Lower lobe of right lung (tissue), 2 donors: ENCODE data around the gene PRSS33. TPM values are rescaled to one million over a fixed set of nuclear protein-coding genes. Genes with fewer than 3 reads are reported as not detected.

Experiments
- ATAC-seq, 2 donors: fragments of 200-7000 bp; cut with Tn5 transposase; one replicate each; pipeline ENCODE4 v1.9.1; 2020 to 2022; ENCODE audit warnings: mild to moderate bottlenecking in 2 of 2, moderate library complexity in 2 of 2
- DNase-seq: peaks from one replicate; pipeline ENCODE4 v3.0.0-alpha.2; 2020
- H3K27ac ChIP-seq: fragments of 200-600 bp; one replicate; pipeline ENCODE4 v1.8.0; 2022
- H3K27me3 ChIP-seq: fragments of 200-600 bp; one replicate; pipeline ENCODE4 v1.8.0; 2022; ENCODE audit warnings: low read depth
- H3K36me3 ChIP-seq: fragments of 200-600 bp; one replicate; pipeline ENCODE4 v1.8.0; 2022; ENCODE audit warnings: mild to moderate bottlenecking
- H3K4me1 ChIP-seq: fragments of 200-600 bp; one replicate; pipeline ENCODE4 v1.8.0; 2022
- H3K4me3 ChIP-seq: fragments of 200-600 bp; one replicate; pipeline ENCODE4 v1.8.0; 2022; ENCODE audit warnings: mild to moderate bottlenecking
- H3K9me3 ChIP-seq: fragments of 200-600 bp; one replicate; pipeline ENCODE4 v1.8.0; 2022
- intact Hi-C: fragments of 100-400 bp; cut with DNase I; formaldehyde crosslinking; loops from one replicate; pipeline ENCODE4 v1.11.0; 2022
- total RNA-seq: library from RNA; stranded (reverse); fragmentation: NEBNext Ultra II Directional; extraction: Animal tissue kit (Norgen Biotek cat#: 25700); gene quantifications from one replicate; pipeline ENCODE4 v1.2.1, GENCODE V29; 2021
- TF ChIP-seq, protein P1 (sequence below): fragments of 200-600 bp; IDR thresholded peaks from one replicate; pipeline ENCODE4 v1.8.0; 2022; ENCODE audit warnings: antibody characterized with exemption, mild to moderate bottlenecking
- donor health status: DM: no; HTN: yes; CAD: no; lungs with severe emphysema.

Gene PRSS33
- total RNA-seq, 1 donor from 2014 or later: not detected

GRCh38 chr16:2757344-2757743, 30.0 kb downstream of the PRSS33 start:
- intact Hi-C loops: no loop called here
- TF ChIP-seq, protein P1, sequence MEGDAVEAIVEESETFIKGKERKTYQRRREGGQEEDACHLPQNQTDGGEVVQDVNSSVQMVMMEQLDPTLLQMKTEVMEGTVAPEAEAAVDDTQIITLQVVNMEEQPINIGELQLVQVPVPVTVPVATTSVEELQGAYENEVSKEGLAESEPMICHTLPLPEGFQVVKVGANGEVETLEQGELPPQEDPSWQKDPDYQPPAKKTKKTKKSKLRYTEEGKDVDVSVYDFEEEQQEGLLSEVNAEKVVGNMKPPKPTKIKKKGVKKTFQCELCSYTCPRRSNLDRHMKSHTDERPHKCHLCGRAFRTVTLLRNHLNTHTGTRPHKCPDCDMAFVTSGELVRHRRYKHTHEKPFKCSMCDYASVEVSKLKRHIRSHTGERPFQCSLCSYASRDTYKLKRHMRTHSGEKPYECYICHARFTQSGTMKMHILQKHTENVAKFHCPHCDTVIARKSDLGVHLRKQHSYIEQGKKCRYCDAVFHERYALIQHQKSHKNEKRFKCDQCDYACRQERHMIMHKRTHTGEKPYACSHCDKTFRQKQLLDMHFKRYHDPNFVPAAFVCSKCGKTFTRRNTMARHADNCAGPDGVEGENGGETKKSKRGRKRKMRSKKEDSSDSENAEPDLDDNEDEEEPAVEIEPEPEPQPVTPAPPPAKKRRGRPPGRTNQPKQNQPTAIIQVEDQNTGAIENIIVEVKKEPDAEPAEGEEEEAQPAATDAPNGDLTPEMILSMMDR: no peak
- Histone ChIP-seq H3K4me1 (peaks cover 31% of the 10 kb centered on the region), H3K27me3 (no peaks in the 10 kb centered on the region), H3K27ac (no peak overlapping the region), H3K36me3 (peaks cover 61% of the 10 kb centered on the region), H3K9me3 (no peaks in the 10 kb centered on the region), H3K4me3 (no peak overlapping the region)
- ATAC-seq (no peak), DNase-seq (peak; percentile 17)

- Histone ChIP-seq H3K36me3 (peaks cover 52% of the 10 kb centered on the region), H3K9me3 (no peaks in the 10 kb centered on the region), H3K4me1 (peaks cover 36% of the 10 kb centered on the region), H3K4me3 (no peak overlapping the region), H3K27ac (no peak overlapping the region), H3K27me3 (no peaks in the 10 kb centered on the region)
- DNase-seq (peak; percentile 35), ATAC-seq (no peak)
- TF ChIP-seq, protein P1: no peak
- intact Hi-C loops: no loop called here
These were observed 30.9 kb downstream of the PRSS33 start for GRCh38 chr16:2756288-2757015.

GRCh38 chr16:2755158-2755557, 32.2 kb downstream of the PRSS33 start:
- no peak overlapping the region for H3K27ac ChIP-seq

GRCh38 chr16:2753733-2754020, 33.7 kb downstream of the PRSS33 start:
- Histone ChIP-seq H3K4me1 (peaks cover 38% of the 10 kb centered on the region), H3K4me3 (peak overlapping the region; percentile 92), H3K27me3 (no peaks in the 10 kb centered on the region), H3K9me3 (no peaks in the 10 kb centered on the region), H3K27ac (peak overlapping the region; percentile 99), H3K36me3 (peaks cover 24% of the 10 kb centered on the region)
- ATAC-seq: no peak
- intact Hi-C loops: no loop called here
- TF ChIP-seq, protein P1: no peak
- peak; percentile 27 for DNase-seq

More at GRCh38 chr16:2755158-2755557, 32.2 kb downstream of the PRSS33 start:
- no peaks in the 10 kb centered on the region for H3K9me3 ChIP-seq
- peak overlapping the region; percentile 92 for H3K4me3 ChIP-seq
- ATAC-seq: no peak
- H3K36me3 ChIP-seq: peaks cover 39% of the 10 kb centered on the region
- no peaks in the 10 kb centered on the region for H3K27me3 ChIP-seq
- H3K4me1 ChIP-seq: peaks cover 38% of the 10 kb centered on the region
- no peak for DNase-seq
- intact Hi-C loops: no loop called here
- TF ChIP-seq, protein P1: no peak

GRCh38 chr16:2752850-2753732, 34.3 kb downstream of the PRSS33 start:
- DNase-seq (peak; percentile 88), ATAC-seq (peak; percentile 87 to 90)
- peak overlapping the region; percentile 92 for H3K4me3 ChIP-seq
- peaks cover 38% of the 10 kb centered on the region for H3K4me1 ChIP-seq
- H3K27me3 ChIP-seq: no peaks in the 10 kb centered on the region
- H3K27ac ChIP-seq: peak overlapping the region; percentile 99
- H3K9me3 ChIP-seq: no peaks in the 10 kb centered on the region
- peaks cover 18% of the 10 kb centered on the region for H3K36me3 ChIP-seq
- TF ChIP-seq, protein P1: no peak
- intact Hi-C loops: no loop called here
